Measurements from ENCODE around the gene THSD7A. TPM values are rescaled to one million over a fixed set of nuclear protein-coding genes. Genes with fewer than 3 reads are reported as not detected.
A peak's percentile ranks its signal among the peaks of the same experiment; 100 is the strongest.

THSD7A gene
- polyA plus RNA-seq (2014; cell fraction: cytosol; rRNA removed), result 1.9 and 2.1 TPM in 2 replicates
- 2.8 TPM in 2 replicates for polyA plus RNA-seq (2014; cell fraction: nucleus; rRNA removed)

GRCh38 chr7:11831736-11832495 lies at the start of gene THSD7A:
Gene THSD7A (minus strand): TSS chr7:11832198. CDS start chr7:11831946, 252 bp downstream.
- peak; percentile 86 for DNase-seq (ENCODE audit: low spot score)

GRCh38 chr7:11881680-11882079 lies 49.7 kb upstream of the THSD7A start:
- no peak for DNase-seq (ENCODE audit: low spot score)

DNA sequence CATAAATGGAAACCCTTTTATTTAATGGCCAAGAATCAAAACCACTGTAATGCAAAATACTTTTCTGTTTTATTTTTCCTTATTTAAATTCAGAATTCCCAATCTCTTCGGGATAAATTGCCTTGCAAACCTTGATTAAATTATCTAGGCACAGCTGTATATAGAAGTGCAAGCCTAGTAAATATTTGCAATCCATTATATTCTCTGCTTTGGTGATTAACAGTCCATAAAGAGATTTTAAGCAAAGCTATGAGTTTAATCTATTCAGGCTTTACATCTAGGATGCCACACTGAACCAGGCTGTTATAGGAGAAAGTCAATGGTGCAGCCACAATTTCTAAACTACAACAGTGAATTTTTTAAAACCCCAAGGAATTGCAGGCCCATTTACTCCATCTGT lies 43.6 kb upstream of the THSD7A start:
- no peak for DNase-seq (ENCODE audit: low spot score)

GRCh38 chr7:11865671-11866070 lies 33.7 kb upstream of the THSD7A start:
- DNase-seq (ENCODE audit: low spot score), result no peak

GRCh38 chr7:11858622-11859302 lies 26.8 kb upstream of the THSD7A start:
- DNase-seq (ENCODE audit: low spot score), result no peak

- DNase-seq (ENCODE audit: low spot score), result no peak
These were observed 26.0 kb upstream of the THSD7A start for GRCh38 chr7:11858026-11858425.

- DNase-seq (ENCODE audit: low spot score), result no peak
These were observed 16.3 kb upstream of the THSD7A start for GRCh38 chr7:11848251-11848650.

DNA sequence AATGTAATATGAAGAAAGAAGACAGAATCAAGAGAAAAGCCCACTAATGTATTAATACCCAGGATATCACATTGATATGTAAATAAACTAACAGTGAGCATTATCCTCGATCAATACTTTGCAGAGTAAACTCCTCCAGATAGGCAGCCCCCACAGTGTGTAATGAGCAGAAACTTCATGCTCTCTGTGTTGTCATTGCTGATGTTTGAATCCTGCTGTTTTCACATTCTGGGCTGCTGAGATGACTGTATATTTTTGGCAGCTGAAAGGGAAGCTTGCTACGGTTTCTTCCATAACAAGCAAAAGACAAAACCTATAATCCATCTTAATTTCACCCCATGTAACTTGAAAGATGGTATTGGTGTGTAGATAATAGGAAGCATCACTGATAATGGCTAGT lies 15.3 kb upstream of the THSD7A start:
- no peak for DNase-seq (ENCODE audit: low spot score)

DNA sequence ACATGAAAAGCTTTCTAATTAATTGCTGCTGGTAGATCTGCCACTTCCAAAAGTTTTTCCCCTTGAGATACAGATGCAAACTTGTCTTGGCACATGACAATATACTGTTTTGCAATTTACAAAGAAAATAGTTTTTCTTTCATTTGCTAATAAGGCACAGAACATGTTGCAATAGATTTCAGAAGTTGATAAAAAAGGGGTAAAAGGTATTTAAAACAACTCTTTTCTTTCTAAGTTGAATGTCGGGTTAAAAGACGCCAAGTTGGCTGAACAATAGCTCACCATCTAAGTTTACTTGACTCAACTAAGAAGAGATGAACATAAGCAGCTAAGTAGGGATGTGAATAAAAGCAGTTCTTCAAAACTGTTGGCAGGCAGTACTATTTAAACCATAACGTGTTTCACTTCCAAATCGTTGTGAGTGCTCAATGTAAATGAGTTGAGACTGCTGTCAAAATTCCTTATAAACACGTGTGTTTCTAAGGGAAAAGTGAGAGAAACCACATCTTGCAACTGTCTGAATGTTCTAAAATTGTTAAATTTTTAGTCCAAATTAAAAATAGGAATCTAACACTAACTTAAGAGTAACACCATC lies 14.5 kb upstream of the THSD7A start:
- DNase-seq (ENCODE audit: low spot score), result no peak

GRCh38 chr7:11843113-11843765 lies 11.2 kb upstream of the THSD7A start:
- DNase-seq (ENCODE audit: low spot score), result no peak

DNA sequence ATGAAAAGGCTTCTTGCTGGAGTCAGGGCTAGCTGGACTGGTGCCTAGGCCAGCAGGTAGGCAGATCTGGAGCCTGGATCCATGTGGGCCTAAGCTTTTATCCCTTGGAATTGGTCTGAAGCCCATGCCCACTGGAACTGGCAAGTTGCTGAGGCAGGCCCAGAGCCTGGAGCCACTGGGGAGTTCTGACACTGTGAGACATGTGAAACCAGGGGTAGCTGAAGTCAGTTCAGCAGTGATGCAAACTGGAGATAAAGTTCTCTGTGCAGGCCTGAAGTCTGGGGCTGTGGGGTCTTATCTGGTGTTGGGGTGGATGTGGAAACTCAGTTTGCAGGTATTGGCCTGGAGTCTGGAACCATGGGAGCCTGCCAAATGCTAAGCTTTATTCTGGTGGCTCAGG lies 9.7 kb upstream of the THSD7A start:
- no peak for DNase-seq (ENCODE audit: low spot score)

GRCh38 chr7:11835260-11835659 lies 3.3 kb upstream of the THSD7A start:
- peak; percentile 8 for DNase-seq (ENCODE audit: low spot score)

- DNase-seq (ENCODE audit: low spot score), result peak; percentile 89
These were observed 1.4 kb upstream of the THSD7A start for GRCh38 chr7:11833431-11833830.

GRCh38 chr7:11831156-11831735 lies 752 bp downstream of the THSD7A start:
- DNase-seq (ENCODE audit: low spot score), result no peak

DNA sequence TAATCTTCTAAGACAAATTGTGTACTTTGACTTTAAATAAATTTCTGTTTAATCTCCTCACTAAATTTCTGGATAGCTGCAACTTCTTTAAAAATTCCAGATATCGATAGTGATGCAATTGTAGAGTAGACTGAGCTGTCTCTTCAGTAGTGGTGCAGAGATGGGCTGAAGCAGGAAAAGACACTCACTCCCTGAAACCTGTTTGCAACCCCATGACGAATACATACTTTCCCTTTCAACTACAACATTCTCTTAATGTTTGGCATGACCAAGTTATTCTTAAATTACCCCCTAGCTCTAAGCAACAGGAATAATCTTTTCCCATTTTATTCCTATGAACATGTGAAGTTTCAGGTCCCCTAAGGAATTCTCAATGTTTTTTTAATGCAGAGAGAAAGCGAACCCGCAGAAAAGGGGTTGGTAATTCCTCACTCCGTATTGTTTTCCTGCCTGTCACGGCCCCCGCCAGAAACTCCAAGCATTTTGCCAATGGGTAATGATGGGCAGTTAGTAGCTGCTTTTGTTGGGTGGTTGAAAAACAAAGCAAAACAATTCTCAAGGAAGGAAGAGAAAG lies 1.3 kb downstream of the THSD7A start:
- DNase-seq (ENCODE audit: low spot score), result peak; percentile 6

GRCh38 chr7:11829954-11830353 lies 2.0 kb downstream of the THSD7A start:
- DNase-seq (ENCODE audit: low spot score), result no peak

DNA sequence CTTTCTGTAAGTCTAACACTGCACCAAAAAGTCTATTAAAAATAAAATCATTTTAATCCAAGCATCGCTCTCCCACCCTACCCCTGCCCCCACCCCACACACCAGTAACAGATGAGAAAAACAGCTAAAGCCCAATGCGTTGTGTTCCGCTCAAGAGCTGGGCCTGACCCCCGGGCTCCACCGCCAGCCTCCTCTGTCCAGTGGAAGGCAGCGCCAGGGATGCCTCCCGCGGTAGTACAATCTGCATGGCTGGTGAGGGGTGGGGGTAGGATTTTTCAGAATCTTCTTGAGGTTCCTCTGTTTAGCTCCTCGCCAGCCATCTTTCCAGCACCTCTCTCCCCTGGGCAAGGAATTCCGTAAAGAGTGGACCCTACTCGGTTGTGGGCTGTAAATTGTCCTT lies 12.1 kb downstream of the THSD7A start:
- no peak for DNase-seq (ENCODE audit: low spot score)

DNA sequence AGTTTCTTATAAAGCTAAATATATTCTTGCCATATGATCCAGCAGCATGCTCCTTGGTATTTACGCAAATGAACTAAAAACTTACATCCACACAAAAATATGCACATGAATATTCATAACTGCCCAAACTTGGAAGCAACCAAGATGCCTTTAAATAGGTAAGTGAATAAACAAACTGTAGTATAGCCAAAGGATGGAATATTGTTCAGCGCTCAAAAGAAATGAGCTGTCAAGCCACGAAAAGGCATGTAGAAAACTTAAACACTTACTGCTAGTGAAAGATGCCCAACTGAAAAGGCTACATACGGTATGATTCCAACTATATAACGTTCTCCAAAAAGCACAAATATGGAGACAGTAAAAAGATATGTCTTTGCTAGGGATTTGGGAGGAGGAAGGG lies 12.7 kb downstream of the THSD7A start:
- DNase-seq (ENCODE audit: low spot score), result no peak

DNA sequence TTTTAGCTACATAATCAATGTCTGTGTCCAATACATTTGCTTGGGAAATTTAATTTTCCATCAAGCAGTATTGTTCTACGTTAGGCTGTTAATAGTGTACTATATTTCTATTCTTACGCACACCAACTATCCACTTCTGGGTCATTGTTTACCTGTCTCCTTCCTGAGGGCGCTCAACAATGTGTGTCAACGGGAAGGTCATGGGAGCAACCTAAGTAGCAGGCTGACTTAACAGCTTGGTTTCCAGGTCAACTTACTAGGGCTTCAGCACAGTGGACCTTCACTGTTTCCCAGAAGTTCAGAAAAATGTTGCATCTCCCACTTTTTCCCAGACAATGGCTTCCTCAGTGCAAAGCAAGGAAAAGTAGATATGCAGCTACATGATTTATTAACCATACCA lies 13.7 kb downstream of the THSD7A start:
- no peak for DNase-seq (ENCODE audit: low spot score)

GRCh38 chr7:11817111-11817740 lies 14.8 kb downstream of the THSD7A start:
- no peak for DNase-seq (ENCODE audit: low spot score)

- DNase-seq (ENCODE audit: low spot score), result no peak
These were observed 20.3 kb downstream of the THSD7A start for GRCh38 chr7:11811709-11812108.
